ENCODE measurements around the gene MIAT.
"Not testable (repeated sequence)": the region's sequence is repeated elsewhere in the genome, so short reads cannot be mapped to it uniquely, and the experiment has no call there.

The MIAT gene

GRCh38 chr22:26701323-26701722 is 43.9 kb downstream of the MIAT start:
- no peak for DNase-seq

GRCh38 chr22:26702906-26703830 is 45.8 kb downstream of the MIAT start:
- DNase-seq: no peak

GRCh38 chr22:26705379-26705778 is 48.0 kb downstream of the MIAT start:
- not testable (repeated sequence) for DNase-seq

GRCh38 chr22:26707090-26707489 is 49.7 kb downstream of the MIAT start:
- no peak for DNase-seq

GRCh38 chr22:26707581-26707980 is 50.2 kb downstream of the MIAT start:
- DNase-seq: no peak

- no peak for DNase-seq
Observed at GRCh38 chr22:26708256-26709009, 51.0 kb downstream of the MIAT start.

GRCh38 chr22:26709617-26710390 is 52.4 kb downstream of the MIAT start:
- DNase-seq: no peak

GRCh38 chr22:26711205-26711963 is 54.0 kb downstream of the MIAT start:
- DNase-seq: no peak

- DNase-seq: no peak
Observed at GRCh38 chr22:26712158-26712557, 54.8 kb downstream of the MIAT start.

GRCh38 chr22:26713823-26714449 is 56.5 kb downstream of the MIAT start:
- no peak for DNase-seq

- DNase-seq: no peak
Observed at GRCh38 chr22:26714971-26715370, 57.6 kb downstream of the MIAT start.

GRCh38 chr22:26715392-26715936 is 58.1 kb downstream of the MIAT start:
- DNase-seq: no peak

GRCh38 chr22:26718488-26718887 is 61.1 kb downstream of the MIAT start:
- no peak for DNase-seq

GRCh38 chr22:26718905-26719304 is 61.5 kb downstream of the MIAT start:
- no peak for DNase-seq

GRCh38 chr22:26722159-26722558 is 64.8 kb downstream of the MIAT start:
- DNase-seq: no peak

- DNase-seq: no peak
Observed at GRCh38 chr22:26724414-26724813, 67.0 kb downstream of the MIAT start.

- no peak for DNase-seq
Observed at GRCh38 chr22:26725012-26725676, 67.8 kb downstream of the MIAT start.

Data from cerebellar nuclear complex (tissue), 1 donor.